ENCODE data around the gene COL5A2.

Gene COL5A2

DNA sequence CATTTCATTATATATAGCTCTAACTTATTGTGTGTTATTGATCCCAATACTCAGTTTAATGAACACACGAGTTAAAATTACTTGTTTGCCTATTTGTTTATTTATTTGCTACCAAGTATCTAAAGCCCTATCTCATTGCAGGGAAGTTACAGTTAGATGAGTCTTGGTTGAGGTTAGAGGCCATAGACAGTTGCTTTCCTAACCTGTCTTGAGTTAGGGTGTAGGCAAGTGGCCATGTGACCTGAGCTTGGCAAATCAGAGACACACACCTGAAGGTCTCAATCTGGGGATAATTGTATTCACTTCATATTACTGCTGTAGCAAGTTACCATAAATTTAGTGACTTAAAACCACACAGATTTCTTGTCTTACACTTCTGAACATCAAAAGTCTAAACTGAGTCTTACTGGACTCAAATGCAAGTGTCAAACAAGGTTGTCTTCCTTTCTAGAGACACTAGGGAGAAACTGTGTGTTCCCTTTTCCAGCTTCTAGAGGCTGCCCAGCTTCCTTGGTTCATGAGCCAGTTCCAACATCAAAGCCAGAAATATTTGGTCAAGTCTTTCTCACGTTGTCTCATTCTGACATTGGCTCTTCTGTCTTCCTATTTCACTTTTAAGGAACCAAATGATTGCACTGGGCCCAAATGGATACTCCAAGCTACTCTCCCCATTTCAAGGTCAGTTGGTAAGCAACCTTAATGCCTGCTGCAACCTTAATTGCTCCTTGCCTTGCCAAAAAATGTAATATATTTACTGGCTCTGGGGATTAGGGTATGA, 165.7 kb downstream of the COL5A2 start:
- H3K4me2 ChIP-seq, result no peak overlapping the region
- no peaks in the 10 kb centered on the region for H3K27me3 ChIP-seq (ENCODE audit: insufficient read depth, low read depth)
- H3K9ac ChIP-seq, result no peak overlapping the region
- no peak for TF ChIP-seq CTCF (conservative IDR thresholded peaks at IDR 0.05; ENCODE audit: low read depth, low read length)
- no peak overlapping the region for H3K4me3 ChIP-seq (IDR thresholded peaks at IDR 0.05; ENCODE audit: insufficient read depth, low read depth, low read length)
- H2AFZ ChIP-seq (ENCODE audit: low read depth), result no peak overlapping the region
- no peaks in the 10 kb centered on the region for H3K36me3 ChIP-seq (ENCODE audit: insufficient read depth)
- H3K79me2 ChIP-seq (ENCODE audit: insufficient read depth, low read depth), result no peaks in the 10 kb centered on the region
- no peak overlapping the region for H3K27ac ChIP-seq
- H3K4me1 ChIP-seq (ENCODE audit: low read depth, poor library complexity, severe bottlenecking), result no peaks in the 10 kb centered on the region
- no peaks in the 10 kb centered on the region for H4K20me1 ChIP-seq (ENCODE audit: insufficient read depth)

- H3K4me3 ChIP-seq (IDR thresholded peaks at IDR 0.05; ENCODE audit: insufficient read depth, low read depth, low read length), result no peak overlapping the region
- H3K4me2 ChIP-seq, result no peak overlapping the region
- TF ChIP-seq CTCF (conservative IDR thresholded peaks at IDR 0.05; ENCODE audit: low read depth, low read length), result no peak
- H3K9ac ChIP-seq, result no peak overlapping the region
- H2AFZ ChIP-seq (ENCODE audit: low read depth), result no peak overlapping the region
- H3K4me1 ChIP-seq (ENCODE audit: low read depth, poor library complexity, severe bottlenecking), result no peaks in the 10 kb centered on the region
- no peak overlapping the region for H3K27ac ChIP-seq
- H4K20me1 ChIP-seq (ENCODE audit: insufficient read depth), result no peaks in the 10 kb centered on the region
- H3K27me3 ChIP-seq (ENCODE audit: insufficient read depth, low read depth), result no peaks in the 10 kb centered on the region
- H3K36me3 ChIP-seq (ENCODE audit: insufficient read depth), result no peaks in the 10 kb centered on the region
- H3K79me2 ChIP-seq (ENCODE audit: insufficient read depth, low read depth), result no peaks in the 10 kb centered on the region
These were observed 166.5 kb downstream of the COL5A2 start for GRCh38 chr2:189013031-189013430.

DNA sequence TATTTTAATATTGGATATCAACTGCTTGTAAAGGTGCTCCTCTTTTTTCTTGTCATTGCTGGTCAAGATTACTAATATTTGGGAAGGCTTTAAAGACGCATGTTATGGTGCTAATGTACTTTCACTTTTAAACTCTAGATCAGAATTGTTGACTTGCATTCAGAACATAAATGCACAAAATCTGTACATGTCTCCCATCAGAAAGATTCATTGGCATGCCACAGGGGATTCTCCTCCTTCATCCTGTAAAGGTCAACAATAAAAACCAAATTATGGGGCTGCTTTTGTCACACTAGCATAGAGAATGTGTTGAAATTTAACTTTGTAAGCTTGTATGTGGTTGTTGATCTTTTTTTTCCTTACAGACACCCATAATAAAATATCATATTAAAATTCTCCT, 167.2 kb downstream of the COL5A2 start:
- no peaks in the 10 kb centered on the region for H4K20me1 ChIP-seq (ENCODE audit: insufficient read depth)
- no peaks in the 10 kb centered on the region for H3K27me3 ChIP-seq (ENCODE audit: insufficient read depth, low read depth)
- H3K27ac ChIP-seq, result no peak overlapping the region
- no peak overlapping the region for H3K4me3 ChIP-seq (IDR thresholded peaks at IDR 0.05; ENCODE audit: insufficient read depth, low read depth, low read length)
- no peaks in the 10 kb centered on the region for H3K36me3 ChIP-seq (ENCODE audit: insufficient read depth)
- no peak for TF ChIP-seq CTCF (conservative IDR thresholded peaks at IDR 0.05; ENCODE audit: low read depth, low read length)
- no peaks in the 10 kb centered on the region for H3K79me2 ChIP-seq (ENCODE audit: insufficient read depth, low read depth)
- H2AFZ ChIP-seq (ENCODE audit: low read depth), result no peak overlapping the region
- H3K4me1 ChIP-seq (ENCODE audit: low read depth, poor library complexity, severe bottlenecking), result no peaks in the 10 kb centered on the region
- no peak overlapping the region for H3K9ac ChIP-seq
- H3K4me2 ChIP-seq, result no peak overlapping the region

- Histone ChIP-seq H3K27me3 (ENCODE audit: insufficient read depth, low read depth) (no peaks in the 10 kb centered on the region), H3K9ac (no peak overlapping the region), H3K4me1 (ENCODE audit: low read depth, poor library complexity, severe bottlenecking) (no peaks in the 10 kb centered on the region), H3K27ac (no peak overlapping the region), H2AFZ (ENCODE audit: low read depth) (no peak overlapping the region), H3K36me3 (ENCODE audit: insufficient read depth) (no peaks in the 10 kb centered on the region), H3K4me2 (no peak overlapping the region), H3K79me2 (ENCODE audit: insufficient read depth, low read depth) (no peaks in the 10 kb centered on the region), H4K20me1 (ENCODE audit: insufficient read depth) (no peaks in the 10 kb centered on the region), H3K4me3 (IDR thresholded peaks at IDR 0.05; ENCODE audit: insufficient read depth, low read depth, low read length) (no peak overlapping the region)
- TF ChIP-seq CTCF (conservative IDR thresholded peaks at IDR 0.05; ENCODE audit: low read depth, low read length), result no peak
These were observed 169.0 kb downstream of the COL5A2 start for GRCh38 chr2:189010536-189010935.

All from KMS-11 (cell line).